Adrenal gland (tissue), 12 donors: ENCODE results near the gene ERBB4. TPM values are rescaled to one million over a fixed set of nuclear protein-coding genes. Genes with fewer than 3 reads are reported as not detected.

Experiments
- DNase-seq, 7 donors: peaks; one replicate each; pipeline ENCODE4 v3.0.0-alpha.2; 2019 to 2020
- H3K27ac ChIP-seq, 5 donors: fragments of 200-600 bp; sonication (generic) in 4 of 5; 1 replicate in 3 of 5; 2 replicates in 2 of 5; pipeline versions ENCODE4 v1.5.1 to v1.8.0; 2016 to 2020; ENCODE audit warnings: mild to moderate bottlenecking in 1 of 5
- H3K27me3 ChIP-seq: fragments of 200-600 bp; 2 replicates; pipeline ENCODE4 v1.8.0; 2021
- H3K36me3 ChIP-seq, 2 donors: fragments of 200-600 bp; replicated peaks in 1 of 2; 1 replicate in 1 of 2; 2 replicates in 1 of 2; pipeline versions ENCODE4 v1.5.1 to v1.8.0; 2018 to 2022
- H3K4me1 ChIP-seq, 2 donors: fragments of 200-600 bp; replicated peaks in 1 of 2; 1 replicate in 1 of 2; 2 replicates in 1 of 2; pipeline versions ENCODE4 v1.5.1 to v1.8.0; 2018 to 2021
- H3K4me3 ChIP-seq, 4 donors: fragments of 200-600 bp; sonication (generic) in 3 of 4; one replicate each; pipeline ENCODE4 v1.5.1; 2016 to 2018
- H3K9me3 ChIP-seq, 3 donors: fragments of 200-600 bp; sonication (generic) in 1 of 3; replicated peaks in 1 of 3; 1 replicate in 2 of 3; 2 replicates in 1 of 3; pipeline versions ENCODE4 v1.5.1 to v1.8.0; 2016 to 2021
- CTCF ChIP-seq, 6 experiments: fragments of 450-650 bp in 4 of 6; fragments of 200-600 bp in 2 of 6; sonication (generic) in 1 of 6; IDR thresholded peaks; 1 replicate in 5 of 6; 2 replicates in 1 of 6; pipeline versions ENCODE4 v1.5.1 to v1.8.0; 2016 to 2021; ENCODE audit warnings: antibody characterized with exemption in 6 of 6, mild to moderate bottlenecking in 2 of 6, moderate library complexity in 1 of 6
- POLR2A ChIP-seq, 2 donors: fragments of 450-650 bp; IDR thresholded peaks; one replicate each; pipeline ENCODE4 v1.6.1; 2017; ENCODE audit warnings: antibody characterized with exemption in 2 of 2, mild to moderate bottlenecking in 2 of 2, moderate library complexity in 1 of 2
- WGBS, 4 donors: extraction: QIAGEN DNeasy Blood & Tissue Kit in 2 of 4; methylation state at CpG; one replicate each; pipeline versions ENCODE4 v1.1.5 to v1.1.7; 2013 to 2017; 5-methylcytosine and 5-hydroxymethylcytosine counted together
- intact Hi-C, 2 donors: fragments of 100-400 bp; cut with DNase I; formaldehyde crosslinking; loops; one replicate each; pipeline versions ENCODE4 v1.14.1 to v1.15.0; 2022 to 2023
- polyA plus RNA-seq, 3 donors: library from polyadenylated mRNA; stranded (reverse); fragments of 200-250 nt in 2 of 3; fragments of 350-450 nt in 1 of 3; fragmentation: Illumina TruSeq in 1 of 3; extraction: RNeasy Lipid Tissue Mini Kit (QIAGEN cat#74804) in 1 of 3; gene quantifications; one replicate each; pipeline ENCODE4 v1.2.3, GENCODE V29; 2013 to 2014
- total RNA-seq, 9 donors: library from RNA; depleted of rRNA in 4 of 9; stranded (reverse); fragments of >200 nt in 4 of 9; fragments of 120-200 nt in 1 of 9; fragmentation: NEBNext Ultra II Directional in 1 of 9; extraction: Animal tissue kit (Norgen Biotek cat#: 25700) in 1 of 9; gene quantifications; one replicate each; pipeline versions ENCODE4 v1.1.0 to v1.2.4, GENCODE V29; 2013 to 2023
- donor health status: healthy with polysubstance abuse.
- donor health status: Bipolar disorder and iron deficiency.
- donor health status: DM: yes; HTN: yes; CAD: no.
- donor health status: DM: no; HTN: no; CAD: no.
- donor health status: DM: no; HTN: no; CAD: no.
- donor health status: DM: yes; HTN: yes; CAD: no.

Gene ERBB4
- total and polyA plus RNA-seq, 12 donors = 0.06 to 2.9 (median 0.49) TPM

DNA sequence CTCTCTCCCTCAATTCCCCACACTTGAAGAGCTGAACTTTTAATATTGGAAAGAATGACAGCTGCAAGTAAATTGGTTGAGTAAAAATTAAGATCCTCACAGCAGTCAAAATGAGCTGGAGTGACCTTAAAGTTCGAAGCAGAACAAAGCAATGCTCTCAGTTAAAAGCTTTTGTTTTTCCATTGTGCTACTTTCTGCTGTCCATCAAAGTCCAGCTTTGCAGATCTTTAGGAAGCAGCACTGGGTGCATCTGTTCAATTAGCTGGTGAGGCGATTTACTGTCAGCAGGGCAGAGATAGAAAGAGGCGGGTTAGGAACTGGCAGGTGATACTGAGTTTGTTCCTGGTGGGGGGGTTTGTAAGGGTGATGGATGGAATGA is 1147.4 kb downstream of the ERBB4 start:
- Histone ChIP-seq H3K4me1 (no peaks in the 10 kb centered on the region), H3K4me3 (no peak overlapping the region), H3K36me3 (no peaks in the 10 kb centered on the region), H3K27ac (no peak overlapping the region), H3K27me3 (no peaks in the 10 kb centered on the region), H3K9me3 (no peaks in the 10 kb centered on the region)
- 40 to 56% (median 52%) methylated on average over 3 of the region's 3 CpGs for WGBS, 4 donors
- DNase-seq = no peak
- TF ChIP-seq CTCF (IDR thresholded peaks at IDR 0.05) (no peak), POLR2A (IDR thresholded peaks at IDR 0.05) (no peak)
- intact Hi-C loops = no loop called here

DNA sequence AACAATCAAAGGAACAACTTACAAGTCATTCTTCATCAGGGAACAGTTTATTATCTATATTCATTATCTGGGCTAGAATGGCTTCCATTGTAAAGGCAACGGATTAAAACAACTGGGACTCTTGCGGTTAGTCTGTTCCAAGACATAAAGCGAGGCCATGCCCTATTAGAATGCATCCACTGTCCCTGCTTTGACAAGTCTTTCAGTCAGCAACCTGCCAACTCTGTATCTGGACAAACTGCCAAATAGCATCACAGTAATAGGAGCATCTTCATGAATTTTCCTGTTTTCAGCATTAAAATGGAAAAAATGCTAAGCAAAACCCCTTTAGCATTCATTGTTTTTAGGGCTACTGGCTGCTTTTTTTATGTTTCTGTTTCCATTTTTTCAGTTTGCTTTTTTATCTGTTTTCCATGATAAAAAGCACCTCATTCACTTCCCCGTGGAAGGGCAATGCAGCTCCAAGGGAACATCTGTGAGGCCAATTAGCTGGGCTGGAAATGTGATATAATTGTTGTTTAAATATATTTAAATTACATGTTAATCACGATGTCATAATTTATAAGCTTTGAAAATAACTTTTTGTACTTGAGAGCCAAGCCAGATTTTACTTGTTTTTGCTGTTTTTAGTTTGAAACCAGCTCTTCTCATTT is 1147.9 kb downstream of the ERBB4 start:
- Histone ChIP-seq H3K27me3 (no peaks in the 10 kb centered on the region), H3K4me1 (no peaks in the 10 kb centered on the region), H3K4me3 (no peak overlapping the region), H3K27ac (no peak overlapping the region), H3K9me3 (no peaks in the 10 kb centered on the region), H3K36me3 (no peaks in the 10 kb centered on the region)
- TF ChIP-seq POLR2A (IDR thresholded peaks at IDR 0.05) (no peak), CTCF (IDR thresholded peaks at IDR 0.05) (no peak)
- intact Hi-C loops = no loop called here
- 58 to 64% (median 59%) methylated on average over 5 of the region's 5 CpGs for WGBS, 4 donors
- no peak for DNase-seq

- DNase-seq = no peak
- Histone ChIP-seq H3K9me3 (no peaks in the 10 kb centered on the region), H3K36me3 (no peaks in the 10 kb centered on the region), H3K27me3 (no peaks in the 10 kb centered on the region), H3K4me3 (no peak overlapping the region), H3K27ac (no peak overlapping the region), H3K4me1 (no peaks in the 10 kb centered on the region)
- intact Hi-C loops = no loop called here
- WGBS, 4 donors = 65 to 69% (median 66%) methylated on average over 6 of the region's 6 CpGs
- TF ChIP-seq POLR2A (IDR thresholded peaks at IDR 0.05) (no peak), CTCF (IDR thresholded peaks at IDR 0.05) (no peak)
Measured at GRCh38 chr2:211387734-211388133, 1150.9 kb downstream of the ERBB4 start.

- no peak overlapping the region for H3K4me3 ChIP-seq
- no peaks in the 10 kb centered on the region for H3K4me1 ChIP-seq
- no peak for DNase-seq
- no peaks in the 10 kb centered on the region for H3K9me3 ChIP-seq
- no peaks in the 10 kb centered on the region for H3K27me3 ChIP-seq
- intact Hi-C loops = no loop called here
- H3K27ac ChIP-seq = no peak overlapping the region
- 60 to 82% (median 68%) methylated on average over 2 of the region's 2 CpGs for WGBS, 4 donors
- no peaks in the 10 kb centered on the region for H3K36me3 ChIP-seq
- TF ChIP-seq CTCF (IDR thresholded peaks at IDR 0.05) = no peak
- TF ChIP-seq POLR2A (IDR thresholded peaks at IDR 0.05) = no peak
Measured at GRCh38 chr2:211380041-211380440, 1158.6 kb downstream of the ERBB4 start.
